ENCODE results near the gene NLRP6. TPM values are rescaled to one million over a fixed set of nuclear protein-coding genes. Genes with fewer than 3 reads are reported as not detected.

Gene NLRP6
- total RNA-seq, 1 donor from 2014 or later: not detected

DNA sequence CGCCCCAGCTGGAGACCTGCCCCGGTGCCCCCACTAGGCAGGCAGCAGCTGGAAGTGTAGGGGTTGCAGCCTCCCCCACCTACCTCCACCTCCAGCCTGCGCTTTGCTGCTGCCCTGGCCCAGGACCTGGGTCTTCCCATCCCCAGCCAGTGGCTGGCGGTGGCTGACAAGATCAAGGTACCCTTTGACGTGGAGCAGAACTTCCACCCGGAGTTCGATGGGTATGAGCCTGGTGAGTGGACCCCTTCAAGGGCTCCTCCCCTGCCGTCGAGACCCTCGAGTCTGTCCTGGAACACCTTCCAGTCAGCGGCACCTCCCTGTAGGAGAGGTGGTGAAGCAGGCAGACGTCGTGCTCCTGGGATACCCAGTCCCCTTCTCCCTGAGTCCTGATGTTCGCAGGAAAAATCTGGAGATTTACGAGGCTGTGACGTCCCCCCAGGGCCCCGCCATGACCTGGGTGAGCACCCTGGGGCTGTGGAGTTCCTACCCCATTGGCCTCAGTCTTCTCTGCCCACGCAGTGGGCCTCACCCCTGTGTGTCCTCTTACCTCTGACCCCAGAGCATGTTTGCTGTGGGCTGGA lies 15.2 kb downstream of the NLRP6 start:
- peaks cover 1% of the 10 kb centered on the region for H3K36me3 Mint-ChIP-seq (ENCODE audit: unreplicated experiment)
- no peak for DNase-seq (ENCODE audit: extremely low spot score, unreplicated experiment)
- TF ChIP-seq, protein P1, sequence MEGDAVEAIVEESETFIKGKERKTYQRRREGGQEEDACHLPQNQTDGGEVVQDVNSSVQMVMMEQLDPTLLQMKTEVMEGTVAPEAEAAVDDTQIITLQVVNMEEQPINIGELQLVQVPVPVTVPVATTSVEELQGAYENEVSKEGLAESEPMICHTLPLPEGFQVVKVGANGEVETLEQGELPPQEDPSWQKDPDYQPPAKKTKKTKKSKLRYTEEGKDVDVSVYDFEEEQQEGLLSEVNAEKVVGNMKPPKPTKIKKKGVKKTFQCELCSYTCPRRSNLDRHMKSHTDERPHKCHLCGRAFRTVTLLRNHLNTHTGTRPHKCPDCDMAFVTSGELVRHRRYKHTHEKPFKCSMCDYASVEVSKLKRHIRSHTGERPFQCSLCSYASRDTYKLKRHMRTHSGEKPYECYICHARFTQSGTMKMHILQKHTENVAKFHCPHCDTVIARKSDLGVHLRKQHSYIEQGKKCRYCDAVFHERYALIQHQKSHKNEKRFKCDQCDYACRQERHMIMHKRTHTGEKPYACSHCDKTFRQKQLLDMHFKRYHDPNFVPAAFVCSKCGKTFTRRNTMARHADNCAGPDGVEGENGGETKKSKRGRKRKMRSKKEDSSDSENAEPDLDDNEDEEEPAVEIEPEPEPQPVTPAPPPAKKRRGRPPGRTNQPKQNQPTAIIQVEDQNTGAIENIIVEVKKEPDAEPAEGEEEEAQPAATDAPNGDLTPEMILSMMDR (IDR thresholded peaks at IDR 0.05): no peak
- H3K27me3 Mint-ChIP-seq (ENCODE audit: unreplicated experiment): no peaks in the 10 kb centered on the region
- no peak overlapping the region for H3K27ac Mint-ChIP-seq (ENCODE audit: unreplicated experiment)
- H3K9me3 Mint-ChIP-seq (ENCODE audit: unreplicated experiment): no peaks in the 10 kb centered on the region
- H3K4me3 Mint-ChIP-seq (ENCODE audit: unreplicated experiment): no peak overlapping the region
- H3K4me1 Mint-ChIP-seq (ENCODE audit: unreplicated experiment): peaks cover 15% of the 10 kb centered on the region

DNA sequence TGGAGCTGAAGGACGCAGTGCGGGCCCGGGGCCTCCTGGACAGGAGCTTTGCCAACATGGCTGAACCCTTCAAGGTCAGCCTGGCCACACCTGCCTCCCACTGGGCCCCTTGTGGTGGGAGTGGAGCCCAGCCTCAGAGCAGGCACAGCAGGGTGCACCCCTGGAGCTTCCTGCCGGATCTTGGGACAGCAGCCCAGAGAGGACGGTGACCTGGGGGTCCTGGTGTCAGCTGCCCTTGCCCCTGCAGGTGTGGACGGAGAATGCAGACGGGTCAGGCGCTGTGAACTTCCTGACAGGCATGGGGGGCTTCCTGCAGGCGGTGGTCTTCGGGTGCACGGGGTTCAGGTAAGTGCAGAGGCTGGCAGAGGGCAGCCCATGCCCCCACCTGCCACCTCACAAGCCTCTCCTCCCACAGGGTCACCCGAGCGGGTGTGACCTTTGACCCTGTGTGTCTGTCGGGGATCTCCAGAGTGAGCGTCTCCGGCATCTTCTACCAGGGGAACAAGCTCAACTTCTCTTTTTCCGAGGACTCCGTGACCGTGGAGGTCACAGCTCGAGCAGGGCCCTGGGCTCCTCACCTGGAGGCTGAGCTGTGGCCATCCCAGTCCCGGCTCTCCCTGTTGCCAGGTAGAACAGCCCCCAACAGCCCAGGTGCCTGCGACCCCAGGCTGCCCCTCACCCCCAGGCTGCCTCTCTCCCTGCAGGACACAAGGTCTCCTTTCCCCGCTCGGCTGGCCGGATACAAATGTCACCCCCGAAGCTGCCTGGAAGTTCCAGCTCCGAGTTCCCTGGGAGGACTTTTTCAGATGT lies 15.8 kb downstream of the NLRP6 start:
- peaks cover 1% of the 10 kb centered on the region for H3K36me3 Mint-ChIP-seq (ENCODE audit: unreplicated experiment)
- TF ChIP-seq, protein P1 (IDR thresholded peaks at IDR 0.05): no peak
- no peak for DNase-seq (ENCODE audit: extremely low spot score, unreplicated experiment)

DNA sequence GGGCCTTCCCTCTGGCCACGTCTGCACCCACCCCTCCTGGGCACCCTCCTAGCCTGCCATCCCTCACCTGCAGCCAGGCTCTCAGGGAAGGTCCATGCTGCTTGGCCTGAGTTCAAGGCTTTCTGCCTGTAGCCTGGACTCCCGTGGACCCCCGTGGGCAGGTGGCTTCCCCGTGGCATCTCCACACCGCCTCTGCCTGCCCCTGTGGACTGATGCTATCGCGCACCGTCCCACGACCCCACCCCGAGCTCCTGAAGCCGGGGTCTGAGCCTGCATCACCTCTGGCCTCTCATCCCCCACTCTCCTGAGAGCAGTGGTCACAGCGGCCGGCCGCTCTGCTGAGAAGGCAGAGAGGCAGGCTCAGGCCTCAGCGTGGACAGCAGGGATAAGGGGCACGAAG lies 16.6 kb downstream of the NLRP6 start:
- H3K4me3 Mint-ChIP-seq (ENCODE audit: unreplicated experiment): no peak overlapping the region
- TF ChIP-seq, protein P1 (IDR thresholded peaks at IDR 0.05): no peak
- no peak for DNase-seq (ENCODE audit: extremely low spot score, unreplicated experiment)
- H3K27ac Mint-ChIP-seq (ENCODE audit: unreplicated experiment): no peak overlapping the region
- no peaks in the 10 kb centered on the region for H3K27me3 Mint-ChIP-seq (ENCODE audit: unreplicated experiment)
- H3K9me3 Mint-ChIP-seq (ENCODE audit: unreplicated experiment): no peaks in the 10 kb centered on the region
- H3K36me3 Mint-ChIP-seq (ENCODE audit: unreplicated experiment): peaks cover 1% of the 10 kb centered on the region
- H3K4me1 Mint-ChIP-seq (ENCODE audit: unreplicated experiment): peaks cover 14% of the 10 kb centered on the region

More for the DNA sequence above, 15.8 kb downstream of the NLRP6 start:
- Mint-ChIP-seq H3K4me3 (ENCODE audit: unreplicated experiment) (no peak overlapping the region), H3K9me3 (ENCODE audit: unreplicated experiment) (no peaks in the 10 kb centered on the region), H3K27ac (ENCODE audit: unreplicated experiment) (no peak overlapping the region), H3K4me1 (ENCODE audit: unreplicated experiment) (peaks cover 15% of the 10 kb centered on the region), H3K27me3 (ENCODE audit: unreplicated experiment) (no peaks in the 10 kb centered on the region)

DNA sequence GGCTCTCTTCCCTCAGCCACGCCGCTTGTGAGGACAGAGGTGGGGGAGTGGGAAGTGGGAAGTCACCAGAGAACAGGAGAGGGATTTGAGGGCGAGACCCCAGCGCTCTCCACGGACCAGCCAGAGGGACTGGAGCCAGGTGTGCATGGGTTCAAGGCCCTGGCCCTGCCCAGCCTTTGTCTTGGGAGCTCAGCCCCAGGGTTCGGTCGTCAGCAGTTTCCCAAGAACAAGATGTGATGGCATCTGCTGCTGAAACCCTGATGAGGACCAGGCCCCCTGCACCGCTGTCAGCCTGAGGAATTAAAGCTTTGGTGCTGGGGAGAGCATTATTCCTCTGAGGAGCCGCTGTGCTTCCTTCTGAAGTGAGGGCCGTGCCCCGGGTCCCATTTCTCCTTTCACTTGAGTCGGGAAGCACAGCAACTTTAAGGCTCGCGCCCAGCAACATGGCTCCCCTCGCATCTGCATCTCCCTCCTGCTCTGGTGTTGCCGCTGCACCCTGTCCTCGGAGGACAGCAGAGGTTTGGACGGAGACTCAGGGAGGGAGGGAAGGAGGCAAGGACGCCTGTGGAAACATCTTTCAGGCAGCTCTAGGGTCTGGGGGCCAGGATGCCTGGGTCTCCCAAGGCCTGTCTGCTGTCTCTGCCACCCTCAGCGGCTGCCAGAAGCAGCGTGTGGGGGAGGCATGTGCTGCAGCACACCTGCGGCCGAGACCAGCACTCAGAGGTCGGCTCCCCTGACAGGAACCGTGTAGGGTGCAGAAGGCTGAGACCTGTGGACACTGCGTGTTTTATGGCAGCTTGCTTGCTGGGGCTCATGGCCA lies 17.4 kb downstream of the NLRP6 start:
- no peak for DNase-seq (ENCODE audit: extremely low spot score, unreplicated experiment)
- H3K4me1 Mint-ChIP-seq (ENCODE audit: unreplicated experiment): peaks cover 12% of the 10 kb centered on the region
- TF ChIP-seq, protein P1 (IDR thresholded peaks at IDR 0.05): no peak
- no peak overlapping the region for H3K4me3 Mint-ChIP-seq (ENCODE audit: unreplicated experiment)
- H3K9me3 Mint-ChIP-seq (ENCODE audit: unreplicated experiment): no peaks in the 10 kb centered on the region
- H3K27me3 Mint-ChIP-seq (ENCODE audit: unreplicated experiment): no peaks in the 10 kb centered on the region
- H3K36me3 Mint-ChIP-seq (ENCODE audit: unreplicated experiment): peaks cover 1% of the 10 kb centered on the region
- no peak overlapping the region for H3K27ac Mint-ChIP-seq (ENCODE audit: unreplicated experiment)
